Esophagus squamous epithelium (tissue), 5 donors: ENCODE measurements around the gene GPRC5C. TPM values are rescaled to one million over a fixed set of nuclear protein-coding genes. Genes with fewer than 3 reads are reported as not detected.

Source experiments
- DNase-seq: peaks from one replicate; lab custom pipeline; 2025; lab: John Stamatoyannopoulos, UW
- H3K27ac ChIP-seq, 4 donors: fragments of 200-600 bp; sonication (generic); one replicate each; pipeline ENCODE4 v1.5.1; 2016 to 2019; ENCODE audit warnings: mild to moderate bottlenecking in 1 of 4
- H3K27me3 ChIP-seq, 4 donors: fragments of 200-600 bp; sonication (generic); 1 replicate in 3 of 4; 2 replicates in 1 of 4; pipeline versions ENCODE4 v1.5.1 to v1.6.0; 2017 to 2021; ENCODE audit warnings: antibody characterized with exemption in 1 of 4
- H3K36me3 ChIP-seq, 3 donors: fragments of 200-600 bp; sonication (generic); one replicate each; pipeline ENCODE4 v1.5.1; 2016 to 2019
- H3K4me1 ChIP-seq, 3 donors: fragments of 200-600 bp; sonication (generic); one replicate each; pipeline ENCODE4 v1.5.1; 2017 to 2019
- H3K4me3 ChIP-seq, 4 donors: fragments of 200-600 bp; sonication (generic); 1 replicate in 3 of 4; 2 replicates in 1 of 4; pipeline ENCODE4 v1.5.1; 2016 to 2019; ENCODE audit warnings: mild to moderate bottlenecking in 2 of 4, moderate library complexity in 1 of 4
- H3K9me3 ChIP-seq, 3 donors: fragments of 200-600 bp; sonication (generic); one replicate each; pipeline ENCODE4 v1.5.1; 2016 to 2019
- POLR2A ChIP-seq, 4 donors: fragments of 450-650 bp; IDR thresholded peaks; one replicate each; pipeline ENCODE4 v1.6.1; 2017; ENCODE audit warnings: antibody characterized with exemption in 4 of 4, mild to moderate bottlenecking in 4 of 4, moderate library complexity in 3 of 4
- WGBS, 2 donors: methylation state at CpG; one replicate each; pipeline ENCODE4 v1.1.5; 2018; 5-methylcytosine and 5-hydroxymethylcytosine counted together
- intact Hi-C: fragments of 100-400 bp; cut with DNase I; formaldehyde crosslinking; loops from one replicate; pipeline ENCODE4 v1.15.0; 2022
- total RNA-seq, 4 donors: library from RNA; depleted of rRNA; stranded (reverse); fragments of >200 nt; gene quantifications; one replicate each; pipeline ENCODE4 v1.1.0, GENCODE V29; 2016
- TF ChIP-seq, protein P1 (sequence below), 6 experiments: fragments of 450-650 bp in 4 of 6; fragments of 200-600 bp in 2 of 6; sonication (generic) in 2 of 6; IDR thresholded peaks; one replicate each; pipeline ENCODE4 v1.5.1; 2016 to 2019; ENCODE audit warnings: antibody characterized with exemption in 6 of 6, mild to moderate bottlenecking in 4 of 6, moderate library complexity in 4 of 6
- donor health status: DM: yes; HTN: yes; CAD: no.

Gene GPRC5C
- total RNA-seq, 4 donors from 2014 or later = 6.3 to 21.6 (median 11.7) TPM

DNA sequence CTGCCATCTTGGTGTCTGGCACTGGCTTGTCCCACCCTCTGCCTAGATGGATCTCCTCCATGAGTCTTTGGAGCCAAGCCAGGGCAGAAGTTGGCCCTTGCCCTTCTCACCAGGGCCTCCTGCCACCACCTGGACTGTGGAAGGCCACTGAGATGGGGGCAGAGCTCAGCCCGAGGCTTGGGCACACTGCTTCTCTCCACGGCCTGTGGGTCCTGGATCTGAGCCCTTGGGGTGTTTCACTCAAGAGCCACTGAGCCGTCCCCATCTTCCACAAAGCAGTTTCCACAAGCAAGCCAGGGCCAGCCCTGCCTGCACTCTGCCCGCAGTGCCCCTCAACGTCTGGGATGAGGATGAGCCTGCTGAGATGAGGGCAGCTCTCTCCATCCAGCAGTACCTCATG is 17.9 kb downstream of the GPRC5C start:
- Histone ChIP-seq H3K27ac (peak overlapping the region in 2 of 4 donors; percentile 58 to 66), H3K4me1 (peaks cover 21 to 62% (median 29%) of the 10 kb centered on the region in 3 donors), H3K9me3 (no peaks in the 10 kb centered on the region), H3K36me3 (peaks cover 0 to 7% (median 0%) of the 10 kb centered on the region in 3 donors), H3K4me3 (no peak overlapping the region), H3K27me3 (peaks cover 0 to 17% (median 0%) of the 10 kb centered on the region in 4 donors)
- TF ChIP-seq POLR2A (IDR thresholded peaks at IDR 0.05) = no peak
- TF ChIP-seq, protein P1, sequence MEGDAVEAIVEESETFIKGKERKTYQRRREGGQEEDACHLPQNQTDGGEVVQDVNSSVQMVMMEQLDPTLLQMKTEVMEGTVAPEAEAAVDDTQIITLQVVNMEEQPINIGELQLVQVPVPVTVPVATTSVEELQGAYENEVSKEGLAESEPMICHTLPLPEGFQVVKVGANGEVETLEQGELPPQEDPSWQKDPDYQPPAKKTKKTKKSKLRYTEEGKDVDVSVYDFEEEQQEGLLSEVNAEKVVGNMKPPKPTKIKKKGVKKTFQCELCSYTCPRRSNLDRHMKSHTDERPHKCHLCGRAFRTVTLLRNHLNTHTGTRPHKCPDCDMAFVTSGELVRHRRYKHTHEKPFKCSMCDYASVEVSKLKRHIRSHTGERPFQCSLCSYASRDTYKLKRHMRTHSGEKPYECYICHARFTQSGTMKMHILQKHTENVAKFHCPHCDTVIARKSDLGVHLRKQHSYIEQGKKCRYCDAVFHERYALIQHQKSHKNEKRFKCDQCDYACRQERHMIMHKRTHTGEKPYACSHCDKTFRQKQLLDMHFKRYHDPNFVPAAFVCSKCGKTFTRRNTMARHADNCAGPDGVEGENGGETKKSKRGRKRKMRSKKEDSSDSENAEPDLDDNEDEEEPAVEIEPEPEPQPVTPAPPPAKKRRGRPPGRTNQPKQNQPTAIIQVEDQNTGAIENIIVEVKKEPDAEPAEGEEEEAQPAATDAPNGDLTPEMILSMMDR (IDR thresholded peaks at IDR 0.05) = no peak
- WGBS, 2 donors = 54% methylated on average over 3 of the region's 5 CpGs; no CpG with 5 or more reads in 1 of the 2 donors
- DNase-seq = no peak
- intact Hi-C loops = no loop called here

DNA sequence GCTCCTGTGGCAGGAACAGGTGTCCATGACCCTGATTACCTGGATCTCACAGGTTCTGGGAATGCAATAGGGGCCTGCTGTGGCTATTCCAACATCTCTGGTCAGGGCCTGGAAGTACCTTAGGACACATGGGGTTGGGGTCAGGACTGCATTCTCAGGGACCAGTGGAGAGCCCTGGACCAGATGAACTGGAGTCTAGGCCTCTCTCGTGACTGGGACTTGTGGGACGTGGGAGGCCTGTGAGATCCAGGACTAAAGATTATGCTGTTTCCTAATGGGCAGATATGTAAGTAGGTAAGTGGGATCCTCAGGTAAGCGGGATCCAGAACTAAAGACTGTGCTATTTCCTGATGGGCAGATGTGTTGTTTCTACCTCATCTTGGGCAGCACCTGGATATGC is 18.3 kb downstream of the GPRC5C start:
- no peak overlapping the region for H3K4me3 ChIP-seq
- intact Hi-C loops = no loop called here
- H3K4me1 ChIP-seq = peaks cover 21 to 62% (median 31%) of the 10 kb centered on the region in 3 donors
- H3K27ac ChIP-seq = peak overlapping the region in 2 of 4 donors; percentile 58 to 66
- 76 to 92% methylated on average over 2 to 3 of the region's 3 CpGs for WGBS, 2 donors
- no peak for TF ChIP-seq POLR2A (IDR thresholded peaks at IDR 0.05)
- TF ChIP-seq, protein P1 (IDR thresholded peaks at IDR 0.05) = no peak
- no peaks in the 10 kb centered on the region for H3K9me3 ChIP-seq
- H3K27me3 ChIP-seq = peaks cover 0 to 17% (median 0%) of the 10 kb centered on the region in 4 donors
- H3K36me3 ChIP-seq = peaks cover 0 to 7% (median 0%) of the 10 kb centered on the region in 3 donors
- DNase-seq = no peak

DNA sequence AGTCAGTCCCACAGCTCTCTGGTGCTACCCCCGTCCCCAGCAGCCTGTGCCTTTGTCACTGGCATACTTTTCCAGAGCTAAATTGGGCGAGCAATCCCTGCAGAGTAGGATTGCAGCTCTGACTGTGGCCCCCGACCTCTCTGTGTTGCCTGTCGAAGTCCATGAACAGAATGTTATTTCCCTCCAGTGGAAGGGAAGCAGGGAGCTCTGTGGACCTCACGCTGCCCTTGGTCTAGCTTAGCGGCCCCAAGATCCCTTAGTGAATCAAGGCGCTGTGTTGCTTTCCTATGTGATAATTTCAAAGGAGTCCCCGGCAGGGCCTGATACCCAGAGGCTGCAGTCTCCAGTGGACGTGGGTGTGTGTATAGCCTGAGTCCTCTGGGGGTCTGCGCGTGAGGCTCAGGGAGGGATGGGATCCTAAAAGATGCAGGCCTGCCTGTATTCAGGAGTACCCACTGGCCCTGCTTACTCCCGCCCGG is 19.1 kb downstream of the GPRC5C start:
- intact Hi-C loops = no loop called here

DNA sequence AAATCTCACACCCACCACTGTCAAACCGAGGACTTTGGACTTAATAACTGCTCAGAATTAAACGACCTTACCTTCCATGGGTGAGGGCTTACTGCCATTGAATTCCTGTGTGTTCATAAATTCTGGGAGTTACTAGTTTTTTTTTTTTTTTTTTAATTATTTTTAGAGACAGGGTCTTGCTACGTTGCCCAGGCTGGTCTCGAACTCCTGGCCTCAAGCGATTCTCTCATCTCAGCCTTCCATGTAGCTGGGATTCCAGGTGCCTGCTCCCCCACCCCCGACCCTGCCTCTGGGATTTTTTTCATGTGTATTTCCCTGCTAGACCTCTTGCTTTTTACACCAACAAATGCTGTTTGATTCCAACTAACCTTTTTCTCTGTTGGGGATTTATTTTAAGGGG is 19.7 kb downstream of the GPRC5C start:
- Histone ChIP-seq H3K36me3 (peaks cover 0 to 7% (median 0%) of the 10 kb centered on the region in 3 donors), H3K27ac (peak overlapping the region in 3 of 4 donors; percentile 70 to 80 (median 73)), H3K9me3 (no peaks in the 10 kb centered on the region), H3K4me3 (no peak overlapping the region), H3K4me1 (peaks cover 21 to 49% (median 31%) of the 10 kb centered on the region in 3 donors), H3K27me3 (peaks cover 0 to 17% (median 0%) of the 10 kb centered on the region in 4 donors)
- TF ChIP-seq, protein P1 (IDR thresholded peaks at IDR 0.05) = no peak
- TF ChIP-seq POLR2A (IDR thresholded peaks at IDR 0.05) = no peak
- intact Hi-C loops = no loop called here
- 70 to 78% methylated on average over 2 to 5 of the region's 6 CpGs for WGBS, 2 donors
- DNase-seq = no peak

More for the DNA sequence above, 19.1 kb downstream of the GPRC5C start:
- no peak for TF ChIP-seq POLR2A (IDR thresholded peaks at IDR 0.05)
- TF ChIP-seq, protein P1 (IDR thresholded peaks at IDR 0.05) = no peak
- no peak overlapping the region for H3K4me3 ChIP-seq
- peaks cover 0 to 17% (median 0%) of the 10 kb centered on the region in 4 donors for H3K27me3 ChIP-seq
- 85 to 94% methylated on average over 3 to 5 of the region's 13 CpGs for WGBS, 2 donors
- H3K4me1 ChIP-seq = peaks cover 21 to 55% (median 31%) of the 10 kb centered on the region in 3 donors
- peak overlapping the region in 2 of 4 donors; percentile 23 to 66 for H3K27ac ChIP-seq
- DNase-seq = no peak
- no peaks in the 10 kb centered on the region for H3K9me3 ChIP-seq
- peaks cover 0 to 7% (median 0%) of the 10 kb centered on the region in 3 donors for H3K36me3 ChIP-seq

DNA sequence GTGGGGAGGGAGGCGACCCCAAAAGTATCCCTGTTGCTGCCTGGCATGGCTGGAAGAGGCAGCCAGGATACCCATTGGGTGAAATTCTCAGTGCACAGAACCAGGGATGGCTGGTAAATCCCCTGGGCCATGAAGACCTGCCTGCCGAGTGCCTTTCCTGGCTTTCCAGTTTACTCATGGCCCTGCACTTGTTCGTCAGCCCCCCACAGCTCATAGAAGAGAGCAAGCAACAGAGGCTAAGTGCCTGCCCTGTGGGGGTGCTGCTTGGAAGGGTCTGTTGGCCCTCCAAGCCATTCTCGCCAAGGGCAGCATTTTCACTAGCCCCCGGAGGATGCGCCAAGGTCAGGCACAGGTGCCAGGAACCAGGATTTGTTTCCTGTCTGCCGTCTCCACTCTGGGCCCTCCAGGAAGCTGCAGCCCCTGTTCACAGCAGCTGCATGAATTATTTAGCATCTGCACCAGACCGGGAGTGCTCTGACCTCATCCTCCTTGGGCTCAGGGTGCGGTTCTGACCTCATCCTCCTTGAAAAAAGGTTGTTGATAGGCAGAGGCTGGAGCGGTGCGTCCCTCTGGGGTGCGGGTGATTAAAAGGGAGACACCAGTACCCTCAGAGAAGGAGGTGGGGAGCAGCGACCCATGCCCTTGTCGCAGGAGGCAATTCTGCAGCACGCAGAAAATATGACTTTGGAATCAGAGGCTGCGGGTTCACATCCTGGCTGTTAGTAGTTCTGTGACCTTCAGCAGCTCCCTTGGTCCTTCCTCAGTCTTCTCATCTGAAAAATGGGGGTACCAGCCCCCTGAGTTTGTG is 20.3 kb downstream of the GPRC5C start:
- Histone ChIP-seq H3K27ac (peak overlapping the region in 3 of 4 donors; percentile 70 to 80 (median 73)), H3K27me3 (peaks cover 0 to 17% (median 0%) of the 10 kb centered on the region in 4 donors), H3K36me3 (peaks cover 0 to 7% (median 0%) of the 10 kb centered on the region in 3 donors), H3K9me3 (no peaks in the 10 kb centered on the region), H3K4me1 (peaks cover 21 to 46% (median 31%) of the 10 kb centered on the region in 3 donors), H3K4me3 (no peak overlapping the region)
- TF ChIP-seq, protein P1 (IDR thresholded peaks at IDR 0.05) = no peak
- no peak for TF ChIP-seq POLR2A (IDR thresholded peaks at IDR 0.05)
- no peak for DNase-seq
- intact Hi-C loops = no loop called here
- WGBS, 2 donors = 48 to 66% methylated on average over 2 to 8 of the region's 16 CpGs
